HL-60/S4 treated with retinoic acid at 250 ng/mL for 4 days and 3 days (cell line): Measurements from ENCODE around the gene ZNF519.

Experiments
- in situ Hi-C: fragments of 300-500 bp; cut with MboI; formaldehyde crosslinking; loops from 2 replicates; pipeline ENCODE4 v1.7.0; 2022; ENCODE audit warnings: low sequenced_read_pairs

Gene ZNF519

GRCh38 chr18:14100503-14101286 lies 31.5 kb downstream of the ZNF519 start:
- in situ Hi-C loops: no loop called here

- in situ Hi-C loops: no loop called here
Observed at GRCh38 chr18:14098428-14098827, 33.8 kb downstream of the ZNF519 start.

- in situ Hi-C loops: no loop called here
Observed at GRCh38 chr18:14097761-14098160, 34.5 kb downstream of the ZNF519 start.

GRCh38 chr18:14093307-14093915 lies 38.8 kb downstream of the ZNF519 start:
- in situ Hi-C loops: no loop called here

GRCh38 chr18:14092625-14093306 lies 39.5 kb downstream of the ZNF519 start:
- in situ Hi-C loops: no loop called here

GRCh38 chr18:14089781-14090180 lies 42.5 kb downstream of the ZNF519 start:
- in situ Hi-C loops: no loop called here

GRCh38 chr18:14089191-14089590 lies 43.0 kb downstream of the ZNF519 start:
- in situ Hi-C loops: no loop called here

- in situ Hi-C loops: no loop called here
Observed at GRCh38 chr18:14086458-14087231, 45.6 kb downstream of the ZNF519 start.

GRCh38 chr18:14085770-14086457 lies 46.3 kb downstream of the ZNF519 start:
- in situ Hi-C loops: no loop called here

GRCh38 chr18:14075196-14075595 lies 57.0 kb downstream of the ZNF519 start:
- in situ Hi-C loops: no loop called here

- in situ Hi-C loops: no loop called here
Observed at GRCh38 chr18:14074187-14074586, 58.0 kb downstream of the ZNF519 start.

GRCh38 chr18:14053661-14054060 lies 78.6 kb downstream of the ZNF519 start:
- in situ Hi-C loops: no loop called here
